HEK293 (cell line): Measurements from ENCODE around the gene ZNF565.

Source experiments
- ZNF785 ChIP-seq: fragments of 450-650 bp; formaldehyde crosslinking; IDR thresholded peaks from 2 replicates; pipeline ENCODE4 v1.5.1; 2016; ENCODE audit warnings: missing biosample characterization, missing genetic modification characterization
- TF ChIP-seq, protein P1 (sequence below): fragments of 450-650 bp; formaldehyde crosslinking; IDR thresholded peaks from 2 replicates; pipeline ENCODE4 v1.5.1; 2016; ENCODE audit warnings: missing biosample characterization, missing genetic modification characterization
- TF ChIP-seq, protein P2 (sequence below): fragments of 450-650 bp; formaldehyde crosslinking; IDR thresholded peaks from 2 replicates; pipeline ENCODE4 v1.5.1; 2016; ENCODE audit warnings: missing biosample characterization, missing genetic modification characterization
- TF ChIP-seq, protein P3 (sequence below): fragments of 450-650 bp; formaldehyde crosslinking; IDR thresholded peaks from 2 replicates; pipeline ENCODE4 v1.5.1; 2016; ENCODE audit warnings: missing biosample characterization, missing genetic modification characterization

DNA sequence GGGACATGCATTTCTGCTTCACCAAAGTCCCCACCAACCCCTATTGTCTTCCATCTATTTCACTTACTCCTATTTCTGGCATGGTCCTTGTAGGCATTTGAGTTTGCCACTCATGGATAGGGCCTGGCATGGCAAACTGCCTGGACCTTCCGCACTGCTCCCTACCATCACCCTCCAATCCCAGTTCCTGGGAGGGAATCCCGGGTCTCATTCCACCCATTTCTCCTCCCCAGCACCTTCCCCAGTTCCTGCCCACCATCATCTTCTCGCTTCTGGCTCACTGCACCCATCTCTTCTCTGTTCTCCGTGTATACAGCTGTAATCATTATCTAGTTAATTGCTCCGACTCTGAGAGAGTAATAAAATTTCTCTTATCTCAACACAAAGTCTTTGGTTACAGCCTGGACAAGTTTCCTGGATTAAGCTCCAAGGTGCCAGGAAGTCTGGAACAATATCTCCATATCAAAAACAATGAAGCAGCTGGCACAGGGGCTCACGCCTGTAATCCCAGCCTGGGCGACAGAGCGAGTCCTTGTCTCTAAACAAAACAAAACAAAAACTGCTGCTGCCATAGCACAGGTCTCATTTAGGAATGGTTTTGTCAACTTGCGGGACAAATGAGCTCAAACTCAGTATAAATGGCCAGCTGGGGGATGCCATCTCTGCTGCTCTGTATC is 45.2 kb downstream of the ZNF565 start:
- TF ChIP-seq, protein P1, sequence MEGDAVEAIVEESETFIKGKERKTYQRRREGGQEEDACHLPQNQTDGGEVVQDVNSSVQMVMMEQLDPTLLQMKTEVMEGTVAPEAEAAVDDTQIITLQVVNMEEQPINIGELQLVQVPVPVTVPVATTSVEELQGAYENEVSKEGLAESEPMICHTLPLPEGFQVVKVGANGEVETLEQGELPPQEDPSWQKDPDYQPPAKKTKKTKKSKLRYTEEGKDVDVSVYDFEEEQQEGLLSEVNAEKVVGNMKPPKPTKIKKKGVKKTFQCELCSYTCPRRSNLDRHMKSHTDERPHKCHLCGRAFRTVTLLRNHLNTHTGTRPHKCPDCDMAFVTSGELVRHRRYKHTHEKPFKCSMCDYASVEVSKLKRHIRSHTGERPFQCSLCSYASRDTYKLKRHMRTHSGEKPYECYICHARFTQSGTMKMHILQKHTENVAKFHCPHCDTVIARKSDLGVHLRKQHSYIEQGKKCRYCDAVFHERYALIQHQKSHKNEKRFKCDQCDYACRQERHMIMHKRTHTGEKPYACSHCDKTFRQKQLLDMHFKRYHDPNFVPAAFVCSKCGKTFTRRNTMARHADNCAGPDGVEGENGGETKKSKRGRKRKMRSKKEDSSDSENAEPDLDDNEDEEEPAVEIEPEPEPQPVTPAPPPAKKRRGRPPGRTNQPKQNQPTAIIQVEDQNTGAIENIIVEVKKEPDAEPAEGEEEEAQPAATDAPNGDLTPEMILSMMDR: no peak
- TF ChIP-seq, protein P2, sequence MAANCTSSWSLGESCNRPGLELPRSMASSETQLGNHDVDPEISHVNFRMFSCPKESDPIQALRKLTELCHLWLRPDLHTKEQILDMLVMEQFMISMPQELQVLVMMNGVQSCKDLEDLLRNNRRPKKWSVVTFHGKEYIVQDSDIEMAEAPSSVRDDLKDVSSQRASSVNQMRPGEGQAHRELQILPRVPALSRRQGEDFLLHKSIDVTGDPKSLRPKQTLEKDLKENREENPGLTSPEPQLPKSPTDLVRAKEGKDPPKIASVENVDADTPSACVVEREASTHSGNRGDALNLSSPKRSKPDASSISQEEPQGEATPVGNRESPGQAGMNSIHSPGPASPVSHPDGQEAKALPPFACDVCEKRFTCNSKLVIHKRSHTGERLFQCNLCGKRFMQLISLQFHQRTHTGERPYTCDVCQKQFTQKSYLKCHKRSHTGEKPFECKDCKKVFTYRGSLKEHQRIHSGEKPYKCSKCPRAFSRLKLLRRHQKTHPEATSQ (tag by site-specific recombination): peak; percentile 70
- TF ChIP-seq, protein P3, sequence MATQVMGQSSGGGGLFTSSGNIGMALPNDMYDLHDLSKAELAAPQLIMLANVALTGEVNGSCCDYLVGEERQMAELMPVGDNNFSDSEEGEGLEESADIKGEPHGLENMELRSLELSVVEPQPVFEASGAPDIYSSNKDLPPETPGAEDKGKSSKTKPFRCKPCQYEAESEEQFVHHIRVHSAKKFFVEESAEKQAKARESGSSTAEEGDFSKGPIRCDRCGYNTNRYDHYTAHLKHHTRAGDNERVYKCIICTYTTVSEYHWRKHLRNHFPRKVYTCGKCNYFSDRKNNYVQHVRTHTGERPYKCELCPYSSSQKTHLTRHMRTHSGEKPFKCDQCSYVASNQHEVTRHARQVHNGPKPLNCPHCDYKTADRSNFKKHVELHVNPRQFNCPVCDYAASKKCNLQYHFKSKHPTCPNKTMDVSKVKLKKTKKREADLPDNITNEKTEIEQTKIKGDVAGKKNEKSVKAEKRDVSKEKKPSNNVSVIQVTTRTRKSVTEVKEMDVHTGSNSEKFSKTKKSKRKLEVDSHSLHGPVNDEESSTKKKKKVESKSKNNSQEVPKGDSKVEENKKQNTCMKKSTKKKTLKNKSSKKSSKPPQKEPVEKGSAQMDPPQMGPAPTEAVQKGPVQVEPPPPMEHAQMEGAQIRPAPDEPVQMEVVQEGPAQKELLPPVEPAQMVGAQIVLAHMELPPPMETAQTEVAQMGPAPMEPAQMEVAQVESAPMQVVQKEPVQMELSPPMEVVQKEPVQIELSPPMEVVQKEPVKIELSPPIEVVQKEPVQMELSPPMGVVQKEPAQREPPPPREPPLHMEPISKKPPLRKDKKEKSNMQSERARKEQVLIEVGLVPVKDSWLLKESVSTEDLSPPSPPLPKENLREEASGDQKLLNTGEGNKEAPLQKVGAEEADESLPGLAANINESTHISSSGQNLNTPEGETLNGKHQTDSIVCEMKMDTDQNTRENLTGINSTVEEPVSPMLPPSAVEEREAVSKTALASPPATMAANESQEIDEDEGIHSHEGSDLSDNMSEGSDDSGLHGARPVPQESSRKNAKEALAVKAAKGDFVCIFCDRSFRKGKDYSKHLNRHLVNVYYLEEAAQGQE: peak; percentile 44; the same call in 1 of the 2 replicates
- no peak for TF ChIP-seq ZNF785 (tag by site-specific recombination)
